HG02973 (cell line): ENCODE measurements around the gene CTNNBL1.

ENCODE experiments used
- ATAC-seq: cut with Tn5 transposase; IDR thresholded peaks from one replicate; pipeline ENCODE4 v1.9.1; 2021; ENCODE audit warnings: moderate library complexity; ENCODE audit not compliant: unreplicated experiment

The CTNNBL1 gene

GRCh38 chr20:37808233-37809070 lies 114.6 kb downstream of the CTNNBL1 start:
- no peak for ATAC-seq

- ATAC-seq: no peak
Observed at GRCh38 chr20:37810027-37810426, 116.2 kb downstream of the CTNNBL1 start.

- ATAC-seq: no peak
Observed at GRCh38 chr20:37816003-37816402, 122.2 kb downstream of the CTNNBL1 start.

DNA sequence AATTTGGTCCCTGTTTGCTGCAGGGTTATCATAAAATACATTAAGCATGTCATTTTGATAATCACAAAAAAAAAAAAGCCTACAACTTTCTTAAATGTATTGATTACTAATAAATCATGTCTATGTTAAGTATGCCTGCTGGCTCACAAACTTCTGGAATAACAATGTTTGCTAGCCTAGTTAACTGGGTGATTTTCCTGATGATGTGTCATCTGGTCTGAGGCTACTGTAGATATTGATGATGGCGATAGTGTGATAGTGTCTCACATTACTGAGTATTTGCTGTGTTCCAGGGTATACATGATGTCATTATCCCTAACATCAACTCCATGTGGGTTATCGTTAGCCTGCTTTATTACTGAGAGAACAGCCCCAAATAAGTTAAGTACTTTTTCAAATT lies 122.9 kb downstream of the CTNNBL1 start:
- ATAC-seq: no peak

DNA sequence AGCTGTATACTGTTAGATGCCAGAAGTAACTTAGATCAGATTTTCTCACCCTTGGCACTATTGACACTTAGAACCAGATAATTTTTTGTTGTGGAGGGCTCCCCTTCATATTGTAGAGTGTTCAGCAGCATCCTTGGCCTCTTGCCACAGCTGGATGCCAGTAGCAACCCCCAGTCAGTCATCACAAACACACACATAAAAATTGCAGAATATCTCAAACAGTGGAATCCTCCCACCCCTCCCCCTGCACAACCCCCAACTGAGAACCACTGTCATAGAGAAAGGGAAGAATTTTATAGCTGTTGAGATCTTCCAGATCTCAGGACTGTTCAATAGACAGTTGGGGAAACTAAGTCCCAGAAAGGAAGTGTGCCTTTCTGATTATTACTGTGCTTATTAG lies 127.9 kb downstream of the CTNNBL1 start:
- ATAC-seq: no peak

GRCh38 chr20:37822141-37822601 lies 128.3 kb downstream of the CTNNBL1 start:
- ATAC-seq: no peak

DNA sequence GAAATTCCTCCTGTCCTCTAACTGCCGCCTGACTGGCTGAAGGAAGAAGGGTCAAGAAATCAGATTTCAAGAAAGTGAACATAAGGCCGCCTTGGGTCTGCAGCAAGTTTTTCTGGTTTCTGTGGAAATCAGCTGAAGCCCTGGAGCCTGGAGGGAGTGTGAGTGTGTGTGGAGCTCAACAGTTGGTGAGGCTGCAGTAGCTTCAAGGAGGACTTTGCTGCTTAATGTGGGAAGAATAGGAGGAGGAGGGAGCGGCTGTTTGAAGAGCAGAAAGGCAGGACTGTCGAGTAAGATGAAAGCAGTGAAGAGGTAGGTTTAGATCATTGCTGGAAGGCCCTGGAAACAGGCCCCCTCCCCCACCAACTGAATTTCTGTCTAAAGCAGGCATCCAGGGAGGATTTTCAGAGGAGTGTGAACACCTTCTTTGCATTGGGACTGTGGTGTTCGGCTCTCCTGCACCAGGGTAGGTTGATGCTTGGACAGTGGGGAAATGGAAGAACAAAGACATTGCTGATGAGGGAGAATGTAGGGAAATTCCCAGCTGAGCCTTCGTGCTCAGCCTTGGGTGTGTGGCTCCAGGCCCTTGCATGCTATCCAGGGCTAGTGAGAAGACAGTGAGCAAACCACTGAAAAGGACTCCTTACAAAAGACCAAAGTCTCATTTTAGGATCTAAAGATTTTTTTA lies 129.6 kb downstream of the CTNNBL1 start:
- ATAC-seq: no peak

DNA sequence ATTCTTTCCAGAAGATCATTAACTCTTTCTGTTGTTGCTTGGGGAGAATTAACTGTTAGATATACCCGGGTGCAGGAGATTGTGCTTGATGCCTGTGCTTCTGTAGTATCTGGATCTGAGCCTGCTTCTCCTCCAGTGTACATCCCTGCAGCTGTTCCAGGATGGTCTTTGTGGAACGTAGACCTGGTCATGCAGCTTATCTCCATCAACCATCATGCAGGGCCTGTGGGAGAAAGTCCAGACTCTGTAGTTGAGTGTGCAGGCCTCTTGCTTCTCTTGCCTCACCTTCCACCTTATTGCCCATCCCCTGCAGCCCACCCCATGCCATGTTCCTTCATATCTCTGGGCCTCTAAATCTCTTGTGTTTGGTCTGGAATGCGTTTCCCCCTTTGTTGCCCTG lies 133.8 kb downstream of the CTNNBL1 start:
- ATAC-seq: no peak

GRCh38 chr20:37828684-37829083 lies 134.9 kb downstream of the CTNNBL1 start:
- ATAC-seq: no peak

DNA sequence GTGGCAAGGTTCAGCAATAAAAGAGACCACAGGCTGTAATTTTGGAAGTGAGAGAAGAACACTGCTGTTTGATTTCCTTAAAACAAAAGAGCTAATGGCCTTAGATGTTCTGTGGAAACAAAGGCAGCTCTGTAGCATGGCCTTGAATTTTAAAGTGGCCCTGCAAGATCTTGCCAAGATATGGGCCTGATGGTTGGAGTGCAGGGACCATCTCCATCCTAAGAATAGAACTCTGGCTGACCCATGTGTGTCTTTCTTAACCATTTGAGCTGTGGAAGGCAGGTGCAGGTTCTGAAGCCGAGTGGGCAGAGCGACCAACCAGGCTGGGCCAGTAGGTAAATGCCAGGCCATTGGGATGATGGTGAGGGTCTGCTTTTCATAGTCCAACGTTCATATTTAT lies 135.3 kb downstream of the CTNNBL1 start:
- no peak for ATAC-seq

GRCh38 chr20:37833221-37833896 lies 139.5 kb downstream of the CTNNBL1 start:
- ATAC-seq: no peak

GRCh38 chr20:37836926-37837325 lies 143.1 kb downstream of the CTNNBL1 start:
- no peak for ATAC-seq

- ATAC-seq: no peak
Observed at GRCh38 chr20:37837924-37838323, 144.1 kb downstream of the CTNNBL1 start.

DNA sequence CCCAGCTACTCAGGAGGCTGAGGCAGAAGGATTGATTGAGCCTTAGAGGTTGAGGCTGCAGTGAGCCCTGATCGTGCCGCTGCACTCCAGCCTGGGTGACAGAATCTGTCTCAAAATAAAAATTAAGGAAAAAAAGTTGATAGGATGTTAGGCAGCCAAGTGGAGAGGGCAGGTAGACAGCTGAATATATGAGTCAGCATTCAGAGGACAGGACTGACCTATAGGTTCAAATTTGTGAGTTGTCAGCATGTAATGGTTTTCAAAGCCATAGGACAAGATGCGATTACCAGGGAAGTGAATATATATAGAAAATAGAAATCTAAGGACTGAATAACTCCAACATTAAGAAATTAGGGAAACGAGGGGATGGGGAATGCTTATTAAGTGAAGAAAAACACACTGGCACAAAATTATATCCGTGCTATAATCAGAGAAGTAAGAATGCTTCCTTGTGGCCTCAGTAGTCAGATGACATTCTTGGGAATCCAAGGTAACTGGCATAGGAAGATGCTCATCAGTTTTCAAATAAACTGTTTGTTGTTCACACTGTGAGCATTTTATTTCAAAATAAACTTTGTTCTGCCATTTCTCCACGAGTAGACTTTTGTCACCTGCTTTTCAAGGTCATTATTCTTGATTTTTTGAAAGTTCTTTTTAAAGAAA lies 145.1 kb downstream of the CTNNBL1 start:
- no peak for ATAC-seq

GRCh38 chr20:37839432-37839827 lies 145.6 kb downstream of the CTNNBL1 start:
- ATAC-seq: no peak

GRCh38 chr20:37839955-37840354 lies 146.1 kb downstream of the CTNNBL1 start:
- ATAC-seq: no peak

DNA sequence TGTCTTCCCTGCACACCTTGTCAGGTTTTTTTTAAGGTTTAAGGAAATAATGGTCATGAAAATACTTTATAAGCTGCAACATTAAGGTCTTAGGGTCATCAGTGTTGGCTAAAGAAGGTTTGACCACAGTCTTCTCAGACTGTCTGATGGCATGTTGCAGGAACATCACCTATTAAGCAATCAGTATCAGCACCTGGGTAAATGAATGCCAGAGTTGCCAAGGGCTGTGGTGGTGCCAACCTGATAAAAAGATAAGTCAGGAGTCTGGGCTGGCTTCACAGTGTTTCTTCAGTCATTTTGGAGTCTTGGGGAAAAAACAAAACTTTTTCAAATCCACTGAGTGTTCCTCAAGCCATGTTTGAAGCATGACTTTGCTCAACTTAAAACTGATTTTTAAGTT lies 147.6 kb downstream of the CTNNBL1 start:
- ATAC-seq: no peak

- ATAC-seq: no peak
Observed at GRCh38 chr20:37841971-37842370, 148.1 kb downstream of the CTNNBL1 start.

DNA sequence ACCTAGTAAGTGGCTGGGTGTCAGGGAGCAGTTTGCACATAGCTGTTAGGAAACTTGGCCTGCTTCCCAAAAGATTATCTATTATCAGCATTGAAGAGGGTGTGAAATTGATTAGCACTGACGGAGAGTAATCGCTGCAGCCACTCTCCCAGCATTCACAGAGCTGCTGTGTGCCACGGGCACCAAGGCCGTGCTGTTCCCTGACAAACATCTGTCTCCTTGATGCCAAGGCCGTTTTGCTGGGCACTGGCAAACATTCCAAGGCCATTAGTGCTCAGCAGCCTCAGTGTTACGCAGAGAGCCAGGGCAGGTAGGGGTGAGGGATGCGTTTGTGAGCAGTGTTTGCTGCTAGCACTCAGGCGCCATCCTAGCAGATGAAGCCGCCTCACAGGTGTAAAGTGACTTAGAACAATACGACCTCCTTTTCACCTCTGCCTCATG lies 151.4 kb downstream of the CTNNBL1 start:
- ATAC-seq: no peak

DNA sequence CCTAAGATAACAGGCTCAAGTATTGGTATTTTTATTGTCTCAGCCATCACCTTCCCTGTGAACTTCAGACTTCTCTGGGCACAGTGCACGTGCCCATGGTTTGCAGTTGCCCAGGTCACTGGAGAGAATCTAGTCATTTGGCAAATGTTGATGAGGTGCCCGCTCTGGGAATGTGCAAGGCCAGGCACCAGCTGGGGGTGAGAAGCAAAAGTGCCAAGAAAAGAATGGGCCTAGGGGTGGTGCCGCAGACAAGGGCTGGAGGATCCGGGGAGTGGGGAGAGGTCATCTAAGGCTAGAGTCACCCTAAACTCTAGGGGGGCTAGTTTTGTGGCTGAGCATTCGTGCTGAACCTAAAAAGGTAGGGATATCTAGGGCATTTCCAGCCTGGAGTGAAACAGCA lies 152.0 kb downstream of the CTNNBL1 start:
- ATAC-seq: no peak

DNA sequence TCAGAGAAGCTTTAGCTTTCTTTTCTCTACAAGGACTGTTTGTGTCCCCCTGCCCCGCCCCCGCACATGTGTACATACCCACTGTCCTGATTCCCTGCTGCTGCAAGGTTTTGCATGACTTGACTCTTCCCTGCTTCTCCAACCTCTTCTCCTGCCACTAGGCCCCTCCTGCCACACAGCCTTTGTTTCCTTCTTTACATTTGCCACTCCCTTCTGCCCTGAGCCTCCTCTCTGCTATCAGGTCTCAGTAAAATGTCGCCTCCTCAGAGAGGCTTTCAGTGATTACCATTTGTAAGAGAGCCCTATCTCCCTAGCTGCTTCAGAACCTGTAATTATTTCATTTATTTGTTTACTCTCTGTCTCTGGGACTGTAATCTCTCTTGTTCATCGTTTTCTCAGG lies 152.7 kb downstream of the CTNNBL1 start:
- ATAC-seq: no peak
